ENCODE data around the gene PSMD9. TPM values are rescaled to one million over a fixed set of nuclear protein-coding genes. Genes with fewer than 3 reads are reported as not detected.

The PSMD9 gene
- total RNA-seq, 1 experiment from 2014 or later: 86.4 TPM

DNA sequence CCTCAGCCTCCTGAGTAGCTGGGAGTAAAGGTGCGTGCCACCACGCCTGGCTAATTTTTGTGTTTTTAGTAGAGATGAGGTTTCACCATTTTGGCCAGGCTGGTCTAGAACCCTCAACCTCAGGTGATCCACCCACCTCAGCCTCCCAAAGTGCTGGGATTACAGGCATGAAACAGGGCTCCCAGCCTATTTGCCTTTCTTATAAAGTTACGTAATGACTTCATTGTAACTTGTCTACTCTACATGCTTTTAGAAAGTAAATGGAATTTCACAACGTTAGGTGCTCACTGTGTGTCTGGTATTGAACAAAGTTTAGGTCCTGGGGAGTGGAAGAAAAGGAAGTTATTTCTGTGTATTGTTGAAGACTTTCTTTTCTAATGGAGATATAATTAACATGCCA, 42.3 kb downstream of the PSMD9 start:
- BruUV-seq (replicated peaks): no TSS peak
- no peak overlapping the region for H3K27ac ChIP-seq (ENCODE audit: low read depth, low read length, poor library complexity, severe bottlenecking)
- H3K4me1 ChIP-seq (ENCODE audit: insufficient read depth, low read length, poor library complexity, severe bottlenecking): peaks cover 12% of the 10 kb centered on the region
- H3K36me3 ChIP-seq (ENCODE audit: insufficient read depth, low read length, poor library complexity, severe bottlenecking): no peaks in the 10 kb centered on the region
- H3K27me3 ChIP-seq (replicated peaks; ENCODE audit: insufficient read depth, low read depth, low read length, poor library complexity): no peaks in the 10 kb centered on the region
- ChIA-PET POLR2A (ENCODE audit: low non-redundant PET) (interaction anchor here (0.6 kb wide), 1 partner anchor 15 kb away, joined by 8 read pairs; no protein-coding TSS in a partner anchor), CTCF (no interaction called here)
- DNase-seq (ENCODE audit: low spot score): no peak
- TF ChIP-seq, protein P1, sequence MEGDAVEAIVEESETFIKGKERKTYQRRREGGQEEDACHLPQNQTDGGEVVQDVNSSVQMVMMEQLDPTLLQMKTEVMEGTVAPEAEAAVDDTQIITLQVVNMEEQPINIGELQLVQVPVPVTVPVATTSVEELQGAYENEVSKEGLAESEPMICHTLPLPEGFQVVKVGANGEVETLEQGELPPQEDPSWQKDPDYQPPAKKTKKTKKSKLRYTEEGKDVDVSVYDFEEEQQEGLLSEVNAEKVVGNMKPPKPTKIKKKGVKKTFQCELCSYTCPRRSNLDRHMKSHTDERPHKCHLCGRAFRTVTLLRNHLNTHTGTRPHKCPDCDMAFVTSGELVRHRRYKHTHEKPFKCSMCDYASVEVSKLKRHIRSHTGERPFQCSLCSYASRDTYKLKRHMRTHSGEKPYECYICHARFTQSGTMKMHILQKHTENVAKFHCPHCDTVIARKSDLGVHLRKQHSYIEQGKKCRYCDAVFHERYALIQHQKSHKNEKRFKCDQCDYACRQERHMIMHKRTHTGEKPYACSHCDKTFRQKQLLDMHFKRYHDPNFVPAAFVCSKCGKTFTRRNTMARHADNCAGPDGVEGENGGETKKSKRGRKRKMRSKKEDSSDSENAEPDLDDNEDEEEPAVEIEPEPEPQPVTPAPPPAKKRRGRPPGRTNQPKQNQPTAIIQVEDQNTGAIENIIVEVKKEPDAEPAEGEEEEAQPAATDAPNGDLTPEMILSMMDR (conservative IDR thresholded peaks at IDR 0.05; ENCODE audit: low read depth, low read length): no peak
- TF ChIP-seq EZH2 (IDR thresholded peaks at IDR 0.05; ENCODE audit: borderline replicate concordance, low read depth, low read length, poor library complexity, severe bottlenecking): no peak
- no peak overlapping the region for H3K4me3 ChIP-seq (ENCODE audit: low read depth, low read length, poor library complexity, severe bottlenecking)
- intact Hi-C loops (cut with micrococcal nuclease; ENCODE audit: unreplicated experiment): no loop called here
- H3K9me3 ChIP-seq (ENCODE audit: low read depth, low read length, poor library complexity, severe bottlenecking): no peaks in the 10 kb centered on the region

DNA sequence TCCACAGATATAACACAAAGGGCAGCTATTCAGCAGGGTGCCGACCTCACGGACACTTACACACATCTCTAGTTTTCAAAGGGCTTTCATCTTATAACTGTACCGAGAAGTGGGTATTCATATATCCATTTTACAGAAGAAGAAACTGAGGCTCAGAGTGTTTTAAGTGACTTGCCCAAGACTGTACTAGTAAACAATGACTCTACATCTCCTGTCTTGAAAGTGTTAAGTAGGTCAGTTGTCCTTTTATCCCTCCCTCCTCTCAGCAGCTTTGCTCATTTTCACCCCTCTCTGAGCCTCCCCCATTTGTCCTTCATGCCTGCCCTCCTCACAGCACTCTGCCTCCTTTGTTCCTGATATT, 43.6 kb downstream of the PSMD9 start:
- intact Hi-C loops (cut with micrococcal nuclease; ENCODE audit: unreplicated experiment): no loop called here
- ChIA-PET POLR2A (ENCODE audit: low non-redundant PET) (no interaction called here), CTCF (no interaction called here)
- no peak for TF ChIP-seq EZH2 (IDR thresholded peaks at IDR 0.05; ENCODE audit: borderline replicate concordance, low read depth, low read length, poor library complexity, severe bottlenecking)
- TF ChIP-seq, protein P1 (conservative IDR thresholded peaks at IDR 0.05; ENCODE audit: low read depth, low read length): no peak
- Histone ChIP-seq H3K4me1 (ENCODE audit: insufficient read depth, low read length, poor library complexity, severe bottlenecking) (peaks cover 11% of the 10 kb centered on the region), H3K27ac (ENCODE audit: low read depth, low read length, poor library complexity, severe bottlenecking) (no peak overlapping the region), H3K36me3 (ENCODE audit: insufficient read depth, low read length, poor library complexity, severe bottlenecking) (no peaks in the 10 kb centered on the region), H3K4me3 (ENCODE audit: low read depth, low read length, poor library complexity, severe bottlenecking) (no peak overlapping the region), H3K27me3 (replicated peaks; ENCODE audit: insufficient read depth, low read depth, low read length, poor library complexity) (no peaks in the 10 kb centered on the region), H3K9me3 (ENCODE audit: low read depth, low read length, poor library complexity, severe bottlenecking) (no peaks in the 10 kb centered on the region)
- no TSS peak for BruUV-seq (replicated peaks)
- DNase-seq (ENCODE audit: low spot score): no peak

DNA sequence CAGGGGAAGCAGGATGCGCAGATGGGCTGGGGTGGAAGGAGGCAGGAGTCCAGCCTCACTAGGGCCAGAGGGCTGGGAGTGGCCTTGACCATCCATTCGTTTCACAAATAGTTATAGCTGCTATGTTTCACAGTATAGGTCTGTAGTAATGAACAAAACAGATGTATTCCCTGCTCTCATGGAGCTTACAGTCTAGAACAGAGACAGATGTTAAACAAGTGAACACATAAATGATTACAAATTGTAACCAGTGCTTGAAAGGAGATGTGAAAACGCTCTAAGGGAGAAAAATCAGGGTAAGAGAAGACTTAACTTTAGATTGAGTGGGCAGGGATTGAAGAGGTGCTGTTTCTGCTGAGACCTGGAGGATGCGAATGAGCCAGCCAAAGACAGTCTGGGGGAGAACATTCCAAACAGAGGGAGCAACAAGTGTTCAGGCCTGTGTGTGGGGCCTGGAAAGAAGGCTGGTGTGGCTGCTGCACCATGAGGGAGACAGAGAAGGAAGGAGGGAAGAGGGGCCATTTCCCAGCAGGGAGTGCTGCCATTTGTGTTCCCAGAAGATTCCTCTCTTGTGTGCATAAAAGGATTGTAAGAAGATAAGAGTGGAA, 44.4 kb downstream of the PSMD9 start:
- ChIA-PET CTCF (no interaction called here), POLR2A (ENCODE audit: low non-redundant PET) (no interaction called here)
- no peak for DNase-seq (ENCODE audit: low spot score)
- BruUV-seq (replicated peaks): no TSS peak
- TF ChIP-seq, protein P1 (conservative IDR thresholded peaks at IDR 0.05; ENCODE audit: low read depth, low read length): no peak
- TF ChIP-seq EZH2 (IDR thresholded peaks at IDR 0.05; ENCODE audit: borderline replicate concordance, low read depth, low read length, poor library complexity, severe bottlenecking): no peak
- Histone ChIP-seq H3K4me1 (ENCODE audit: insufficient read depth, low read length, poor library complexity, severe bottlenecking) (peaks cover 2% of the 10 kb centered on the region), H3K27me3 (replicated peaks; ENCODE audit: insufficient read depth, low read depth, low read length, poor library complexity) (no peaks in the 10 kb centered on the region), H3K4me3 (ENCODE audit: low read depth, low read length, poor library complexity, severe bottlenecking) (no peak overlapping the region), H3K9me3 (ENCODE audit: low read depth, low read length, poor library complexity, severe bottlenecking) (no peaks in the 10 kb centered on the region), H3K36me3 (ENCODE audit: insufficient read depth, low read length, poor library complexity, severe bottlenecking) (no peaks in the 10 kb centered on the region), H3K27ac (ENCODE audit: low read depth, low read length, poor library complexity, severe bottlenecking) (no peak overlapping the region)
- intact Hi-C loops (cut with micrococcal nuclease; ENCODE audit: unreplicated experiment): no loop called here
